Cardiac septum (tissue), 1 donor: ENCODE measurements around the gene HENMT1. TPM values are rescaled to one million over a fixed set of nuclear protein-coding genes. Genes with fewer than 3 reads are reported as not detected.

ENCODE experiments used
- total RNA-seq: library from RNA; stranded (reverse); fragmentation: NEBNext Ultra II Directional; extraction: Animal tissue kit (Norgen Biotek cat#: 25700); gene quantifications from one replicate; pipeline ENCODE4 v1.2.1, GENCODE V29; 2021
- donor health status: DM: no; HTN: no; CAD: no.

The HENMT1 gene
- total RNA-seq, 1 donor from 2014 or later, result 1.1 TPM

Other genes with a start within 250 kb of the HENMT1 start
- gene NBPF6, start 210.8 kb downstream of the HENMT1 start, total RNA-seq, result not detected
- 7.3 TPM for gene EEIG2, start 101.0 kb downstream of the HENMT1 start, total RNA-seq
- 16.4 TPM for gene PRPF38B, start 31.2 kb upstream of the HENMT1 start, total RNA-seq
- not detected for gene FNDC7, start 51.8 kb upstream of the HENMT1 start, total RNA-seq
- 30.3 TPM for gene STXBP3, start 85.6 kb upstream of the HENMT1 start, total RNA-seq
- gene AKNAD1, start 196.0 kb upstream of the HENMT1 start, total RNA-seq, result not detected
- 0.92 TPM for gene GPSM2, start 215.9 kb upstream of the HENMT1 start, total RNA-seq